ENCODE data around the gene AP5S1. TPM values are rescaled to one million over a fixed set of nuclear protein-coding genes. Genes with fewer than 3 reads are reported as not detected.

The AP5S1 gene
- total RNA-seq, 2 experiments from 2014 or later = 6.0 TPM

- DNase-seq (peak in 2 of 14 experiments; percentile 51 to 62), ATAC-seq (ENCODE audit: poor library complexity) (no peak)
- Histone ChIP-seq H3K27ac (ENCODE audit: low read depth in 1 of 2, low read length in 2 of 2) (no peak overlapping the region), H3K4me1 (ENCODE audit: insufficient read depth, low read length) (peaks cover 72% of the 10 kb centered on the region), H3K4me3 (ENCODE audit: low read length) (no peak overlapping the region), H3K9me3 (ENCODE audit: control insufficient read depth in 1 of 2, insufficient read depth in 1 of 2, low read length in 2 of 2) (no peaks in the 10 kb centered on the region), H3K27me3 (ENCODE audit: control insufficient read depth in 1 of 2, insufficient read depth in 2 of 2, low read length in 2 of 2) (no peaks in the 10 kb centered on the region), H3K36me3 (ENCODE audit: insufficient read depth, low read length) (peaks cover 12% of the 10 kb centered on the region)
- CTCF ChIA-PET = interaction anchor here (1.1 to 4.2 kb wide), 7 partner anchors 19 to 50 kb away, joined by 3 to 59 read pairs (median 6); partner anchors contain the start of genes CDC25B, CENPB and SPEF1
- H3K9me3 Mint-ChIP-seq = no peaks in the 10 kb centered on the region
- POLR2A ChIA-PET = interaction anchor here (0.7 to 4.5 kb wide), 6 partner anchors 19 to 51 kb away, joined by 3 to 75 read pairs (median 6); partner anchors contain the start of genes ADISSP, CDC25B, CENPB and SPEF1
- intact Hi-C loops (cut with DNase I, micrococcal nuclease) = no loop called here
- peak overlapping the region; percentile 68 for H3K4me3 Mint-ChIP-seq
- no peak for TF ChIP-seq CTCF (IDR thresholded peaks at IDR 0.05)
- H3K4me1 Mint-ChIP-seq (ENCODE audit: low read depth) = peaks cover 59% of the 10 kb centered on the region
- peak overlapping the region; percentile 99 for H3K27ac Mint-ChIP-seq
- H3K36me3 Mint-ChIP-seq (ENCODE audit: low read depth) = peaks cover 25% of the 10 kb centered on the region
- no peaks in the 10 kb centered on the region for H3K27me3 Mint-ChIP-seq
These were observed 1.9 kb upstream of the AP5S1 start for GRCh38 chr20:3818155-3819151.

DNA sequence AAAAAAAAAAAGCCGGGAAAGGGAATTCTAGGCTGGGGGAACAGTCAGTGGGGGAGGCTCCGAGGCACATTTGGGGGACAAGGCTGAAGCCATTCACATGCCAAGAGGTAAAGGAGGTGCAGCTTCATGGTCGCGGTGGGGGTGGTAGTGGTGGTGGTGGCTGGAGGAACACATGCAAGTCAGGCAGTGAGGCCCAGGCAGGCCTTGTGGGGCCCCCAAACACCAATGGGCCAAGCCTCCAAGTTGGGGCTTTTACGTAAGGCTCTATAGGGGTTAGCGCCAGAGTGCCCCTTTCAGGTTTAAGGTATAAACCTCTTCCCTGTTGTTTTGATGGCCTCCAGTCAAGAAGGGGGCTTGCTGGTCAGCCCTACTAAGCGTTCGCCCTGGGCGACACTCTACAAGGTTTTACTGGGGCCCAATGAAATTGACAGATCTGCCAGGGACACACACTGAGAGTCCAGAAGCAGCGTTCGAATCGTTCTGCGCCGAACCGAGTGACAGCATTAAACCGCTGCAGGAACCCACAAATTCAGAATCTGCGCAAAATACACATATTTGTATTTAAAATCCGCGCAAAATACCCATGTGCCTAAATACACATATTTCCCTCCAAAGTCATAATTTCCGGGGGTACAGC lies 818 bp upstream of the AP5S1 start:
- intact Hi-C loops (cut with DNase I, micrococcal nuclease) = loop anchor here (1.0 to 5.0 kb wide), 7 partner anchors 8 to 69 kb away; partner anchors contain the start of genes CENPB (in 1 of the 2) and PANK2 (in 1 of the 2)
- Mint-ChIP-seq H3K9me3 (no peaks in the 10 kb centered on the region), H3K4me3 (peak overlapping the region; percentile 78), H3K27me3 (no peaks in the 10 kb centered on the region), H3K36me3 (ENCODE audit: low read depth) (peaks cover 29% of the 10 kb centered on the region), H3K27ac (peak overlapping the region; percentile 99), H3K4me1 (ENCODE audit: low read depth) (peaks cover 52% of the 10 kb centered on the region)
- ATAC-seq (ENCODE audit: poor library complexity) (no peak), DNase-seq (peak in 1 of 14 experiments; percentile 29)
- CTCF ChIA-PET = interaction anchor here (1.1 to 4.2 kb wide), 14 partner anchors 8 to 266 kb away, joined by 3 to 59 read pairs (median 5); partner anchors contain the start of genes CDC25B, CENPB and SPEF1
- Histone ChIP-seq H3K36me3 (ENCODE audit: insufficient read depth, low read length) (peaks cover 22% of the 10 kb centered on the region), H3K27ac (ENCODE audit: low read depth in 1 of 2, low read length in 2 of 2) (peak overlapping the region; percentile 77 to 93), H3K4me1 (ENCODE audit: insufficient read depth, low read length) (peaks cover 62% of the 10 kb centered on the region), H3K9me3 (ENCODE audit: control insufficient read depth in 1 of 2, insufficient read depth in 1 of 2, low read length in 2 of 2) (no peaks in the 10 kb centered on the region), H3K4me3 (ENCODE audit: low read length) (peak overlapping the region; percentile 92), H3K27me3 (ENCODE audit: control insufficient read depth in 1 of 2, insufficient read depth in 2 of 2, low read length in 2 of 2) (no peaks in the 10 kb centered on the region)
- no peak for TF ChIP-seq CTCF (IDR thresholded peaks at IDR 0.05)
- POLR2A ChIA-PET = interaction anchor here (1.1 to 4.5 kb wide), 12 partner anchors 8 to 266 kb away, joined by 3 to 75 read pairs (median 14); partner anchors contain the start of genes ADISSP, CDC25B, CENPB and SPEF1
